Endothelial cell of umbilical vein (primary cell): Measurements from ENCODE around the gene MFAP1. TPM values are rescaled to one million over a fixed set of nuclear protein-coding genes. Genes with fewer than 3 reads are reported as not detected.

Source experiments
- BruUV-seq: library from RNA; stranded (reverse); fragments of 400-500 nt; replicated peaks from 2 replicates; lab custom pipeline; 2021; lab: Mats Ljungman, UMichigan
- CTCF ChIA-PET: fragments of 300-600, 350-600 bp; sonication (Branson Sonifier 250); formaldehyde crosslinking; loops from one replicate; lab custom pipeline; 2021; ENCODE audit warnings: antibody characterized with exemption, inconsistent platforms; lab: Charles Lee
- POLR2A ChIA-PET: fragments of 300-600, 350-600 bp; sonication (Branson Sonifier 250); formaldehyde crosslinking; loops from one replicate; lab custom pipeline; 2021; ENCODE audit warnings: antibody characterized with exemption, inconsistent platforms; lab: Charles Lee
- DNase-seq: peaks from one replicate; pipeline ENCODE4 v3.0.0-alpha.2; 2011; ENCODE audit warnings: low read depth, low spot score
- FAIRE-seq: peaks from 2 replicates; lab custom pipeline; 2011; peaks lifted over from hg19 to GRCh38; lab: Jason Lieb, UNC
- H2AFZ ChIP-seq: 2 replicates; pipeline ENCODE4 v1.6.0; 2012; ENCODE audit warnings: low read depth, low read length, control low read depth, inconsistent platforms
- H3K27ac ChIP-seq: 2 replicates; pipeline ENCODE4 v1.5.1; 2011; ENCODE audit warnings: low read depth, mild to moderate bottlenecking, control low read depth, low read length, moderate library complexity; ENCODE audit not compliant: insufficient read depth
- H3K27me3 ChIP-seq, 2 experiments: 2 replicates each; pipeline versions ENCODE4 v1.6.0 to v1.6.1; 2011; ENCODE audit warnings: low read length in 2 of 2, mixed read lengths in 1 of 2; ENCODE audit not compliant: control insufficient read depth in 2 of 2, insufficient read depth in 2 of 2
- H3K36me3 ChIP-seq, 2 experiments: 2 replicates in 1 of 2; 3 replicates in 1 of 2; pipeline ENCODE4 v1.5.1; 2011; ENCODE audit warnings: low read length in 2 of 2, mild to moderate bottlenecking in 1 of 2, moderate library complexity in 1 of 2; ENCODE audit not compliant: control insufficient read depth in 2 of 2, insufficient read depth in 2 of 2; ENCODE audit errors: extremely low read depth in 1 of 2
- H3K4me1 ChIP-seq: 3 replicates; pipeline ENCODE4 v1.5.1; 2011; ENCODE audit warnings: mild to moderate bottlenecking, low read length; ENCODE audit not compliant: control insufficient read depth, insufficient read depth; ENCODE audit errors: extremely low read depth
- H3K4me2 ChIP-seq: 2 replicates; pipeline ENCODE4 v1.6.1; 2011; ENCODE audit warnings: low read length, control low read depth, mixed read lengths; ENCODE audit not compliant: insufficient read depth
- H3K4me3 ChIP-seq, 3 experiments: fragments of 200-600 bp in 1 of 3; sonication (generic), shearing (Covaris generic) in 1 of 3; replicated peaks in 1 of 3; 2 replicates each; pipeline ENCODE4 v1.5.1; 2011 to 2016; ENCODE audit warnings: control low read depth in 3 of 3, low read length in 3 of 3, mild to moderate bottlenecking in 2 of 3, inconsistent platforms in 1 of 3, low read depth in 1 of 3, moderate library complexity in 1 of 3; ENCODE audit not compliant: insufficient read depth in 1 of 3
- H3K79me2 ChIP-seq: 2 replicates; pipeline ENCODE4 v1.6.0; 2012; ENCODE audit warnings: low read length, inconsistent platforms; ENCODE audit not compliant: control insufficient read depth, insufficient read depth
- H3K9ac ChIP-seq: replicated peaks from 2 replicates; pipeline ENCODE3; 2011; ENCODE audit warnings: low read length, control low read depth; ENCODE audit not compliant: insufficient read depth; ENCODE audit errors: extremely low read depth
- H3K9me1 ChIP-seq: replicated peaks from 3 replicates; pipeline ENCODE4 v1.6.0; 2011; ENCODE audit warnings: mild to moderate bottlenecking, low read length; ENCODE audit not compliant: control insufficient read depth, insufficient read depth; ENCODE audit errors: extremely low read depth
- H3K9me3 ChIP-seq: replicated peaks from 2 replicates; pipeline ENCODE4 v1.5.1; 2012; ENCODE audit warnings: low read length, inconsistent platforms; ENCODE audit not compliant: control insufficient read depth, insufficient read depth
- H4K20me1 ChIP-seq: replicated peaks from 2 replicates; pipeline ENCODE3; 2011; ENCODE audit warnings: mild to moderate bottlenecking, low read length; ENCODE audit not compliant: control insufficient read depth, insufficient read depth; ENCODE audit errors: extremely low read depth
- CTCF ChIP-seq, 2 donors: IDR thresholded peaks; 1 replicate in 1 of 2; 2 replicates in 1 of 2; pipeline ENCODE4 v1.5.1; 2011; ENCODE audit warnings: low read length in 2 of 2, mild to moderate bottlenecking in 2 of 2, moderate library complexity in 2 of 2, control low read depth in 1 of 2, inconsistent platforms in 1 of 2, low read depth in 1 of 2; ENCODE audit not compliant: insufficient read depth in 1 of 2; ENCODE audit errors: extremely low read depth in 1 of 2
- EZH2 ChIP-seq: IDR thresholded peaks from 2 replicates; pipeline ENCODE4 v1.6.1; 2012; ENCODE audit warnings: borderline replicate concordance, low read depth, mild to moderate bottlenecking, moderate library complexity, low read length, inconsistent platforms; ENCODE audit not compliant: severe bottlenecking
- FOS ChIP-seq: IDR thresholded peaks from 2 replicates; pipeline ENCODE4 v1.6.1; 2011; ENCODE audit warnings: mild to moderate bottlenecking, low read length, moderate library complexity, borderline replicate concordance; ENCODE audit not compliant: insufficient read depth
- GATA2 ChIP-seq: IDR thresholded peaks from 2 replicates; pipeline ENCODE4 v1.7.0; 2011; ENCODE audit warnings: low read depth, mild to moderate bottlenecking, moderate library complexity, mixed read lengths, low read length; ENCODE audit not compliant: insufficient read length, insufficient read depth
- JUN ChIP-seq: IDR thresholded peaks from 2 replicates; pipeline ENCODE4 v1.6.1; 2011; ENCODE audit warnings: borderline replicate concordance, low read depth; ENCODE audit not compliant: insufficient read length, insufficient read depth
- MAX ChIP-seq: IDR thresholded peaks from 2 replicates; pipeline ENCODE4 v1.6.1; 2011; ENCODE audit not compliant: insufficient read depth, insufficient read length
- MYC ChIP-seq: IDR thresholded peaks from one replicate; pipeline ENCODE4 v1.6.1; 2011; ENCODE audit warnings: mild to moderate bottlenecking, low read depth, low read length
- POLR2A ChIP-seq: IDR thresholded peaks from 2 replicates; pipeline ENCODE4 v1.6.1; 2012; ENCODE audit warnings: low read depth, mild to moderate bottlenecking, control low read depth, low read length
- POLR2AphosphoS5 ChIP-seq: IDR thresholded peaks from 2 replicates; pipeline ENCODE4 v1.6.1; 2012; ENCODE audit warnings: low read depth, mild to moderate bottlenecking, control low read depth, low read length, moderate library complexity; ENCODE audit not compliant: insufficient read depth
- dilution Hi-C: fragments of 300-500 bp; cut with MboI; formaldehyde crosslinking; loops from one replicate; pipeline ENCODE4 v1.15.0; 2019; ENCODE audit warnings: low sequenced_read_pairs; ENCODE audit not compliant: extremely low pct_ligation_motif_present
- intact Hi-C: fragments of 100-400 bp; cut with micrococcal nuclease; formaldehyde crosslinking; loops from one replicate; pipeline ENCODE4 v1.10.0; 2022
- polyA plus RNA-seq, 4 experiments: library from polyadenylated mRNA; depleted of rRNA in 3 of 4; stranded (reverse) in 3 of 4; unstranded in 1 of 4; fragments of >200 nt; gene quantifications; 2 replicates each; pipeline versions ENCODE4 v1.2.1 to v1.2.3, GENCODE V29; 2011 to 2012; ENCODE audit warnings: missing spikeins in 1 of 4
- total RNA-seq: library from RNA; stranded (reverse); gene quantifications from 2 replicates; pipeline ENCODE4 v1.2.3, GENCODE V29; 2021

Gene MFAP1
- total and polyA plus RNA-seq, 2 donors (not counting 3 experiments of a cell fraction or from before 2014, with no cell fraction given), result 12.9 to 30.5 TPM

GRCh38 chr15:43776101-43776717 is 48.3 kb downstream of the MFAP1 start:
- CTCF ChIA-PET, result interaction anchor here (0.8 to 2.8 kb wide), 8 partner anchors 11 to 265 kb away, joined by 3 to 24 read pairs (median 4); partner anchors contain the start of gene SERF2
- Histone ChIP-seq H3K9me3 (no peaks in the 10 kb centered on the region), H3K4me1 (peaks cover 3% of the 10 kb centered on the region), H3K79me2 (no peaks in the 10 kb centered on the region), H3K27me3 (no peaks in the 10 kb centered on the region), H4K20me1 (no peaks in the 10 kb centered on the region), H3K9me1 (no peaks in the 10 kb centered on the region), H3K9ac (no peak overlapping the region), H3K4me3 (peak overlapping the region in 2 of 3 experiments; percentile 29 to 56), H2AFZ (peak overlapping the region; percentile 25), H3K36me3 (peaks cover 16 to 19% of the 10 kb centered on the region in 2 experiments), H3K27ac (no peak overlapping the region), H3K4me2 (peak overlapping the region; percentile 0)
- DNase-seq (no peak), FAIRE-seq (no peak)
- POLR2A ChIA-PET, result interaction anchor here (1.5 kb wide), 1 partner anchor 24 kb away, joined by 4 read pairs; the partner anchor contains the start of gene HYPK
- no TSS peak for BruUV-seq
- intact Hi-C loops (no loop called here), dilution Hi-C loops (no loop called here)
- TF ChIP-seq JUN (no peak), POLR2AphosphoS5 (no peak), FOS (no peak), MYC (no peak), MAX (no peak), CTCF (IDR thresholded peaks at IDR 0.05; ENCODE audit: extremely low read depth in 1 of 2, insufficient read depth in 1 of 2, low read depth in 1 of 2, low read length in 2 of 2) (no peak), EZH2 (no peak), GATA2 (no peak), POLR2A (no peak)
